NCI-H510A (cell line): Measurements from ENCODE around the gene SLC38A10.
"Not testable (repeated sequence)": the region's sequence is repeated elsewhere in the genome, so short reads cannot be mapped to it uniquely, and the experiment has no call there.

ENCODE experiments used
- DNase-seq: peaks from one replicate; lab custom pipeline; 2025; lab: John Stamatoyannopoulos, UW

SLC38A10 gene

GRCh38 chr17:81312624-81313325 lies 17.7 kb upstream of the SLC38A10 start:
- DNase-seq, result no peak

GRCh38 chr17:81311946-81312345 lies 16.8 kb upstream of the SLC38A10 start:
- DNase-seq, result no peak

GRCh38 chr17:81310949-81311550 lies 15.9 kb upstream of the SLC38A10 start:
- no peak for DNase-seq

GRCh38 chr17:81309859-81310839 lies 15.0 kb upstream of the SLC38A10 start:
- no peak for DNase-seq

- peak; percentile 33 for DNase-seq
Observed at GRCh38 chr17:81309140-81309858, 14.2 kb upstream of the SLC38A10 start.

GRCh38 chr17:81308784-81309139 lies 13.7 kb upstream of the SLC38A10 start:
- DNase-seq, result not testable (repeated sequence)

DNA sequence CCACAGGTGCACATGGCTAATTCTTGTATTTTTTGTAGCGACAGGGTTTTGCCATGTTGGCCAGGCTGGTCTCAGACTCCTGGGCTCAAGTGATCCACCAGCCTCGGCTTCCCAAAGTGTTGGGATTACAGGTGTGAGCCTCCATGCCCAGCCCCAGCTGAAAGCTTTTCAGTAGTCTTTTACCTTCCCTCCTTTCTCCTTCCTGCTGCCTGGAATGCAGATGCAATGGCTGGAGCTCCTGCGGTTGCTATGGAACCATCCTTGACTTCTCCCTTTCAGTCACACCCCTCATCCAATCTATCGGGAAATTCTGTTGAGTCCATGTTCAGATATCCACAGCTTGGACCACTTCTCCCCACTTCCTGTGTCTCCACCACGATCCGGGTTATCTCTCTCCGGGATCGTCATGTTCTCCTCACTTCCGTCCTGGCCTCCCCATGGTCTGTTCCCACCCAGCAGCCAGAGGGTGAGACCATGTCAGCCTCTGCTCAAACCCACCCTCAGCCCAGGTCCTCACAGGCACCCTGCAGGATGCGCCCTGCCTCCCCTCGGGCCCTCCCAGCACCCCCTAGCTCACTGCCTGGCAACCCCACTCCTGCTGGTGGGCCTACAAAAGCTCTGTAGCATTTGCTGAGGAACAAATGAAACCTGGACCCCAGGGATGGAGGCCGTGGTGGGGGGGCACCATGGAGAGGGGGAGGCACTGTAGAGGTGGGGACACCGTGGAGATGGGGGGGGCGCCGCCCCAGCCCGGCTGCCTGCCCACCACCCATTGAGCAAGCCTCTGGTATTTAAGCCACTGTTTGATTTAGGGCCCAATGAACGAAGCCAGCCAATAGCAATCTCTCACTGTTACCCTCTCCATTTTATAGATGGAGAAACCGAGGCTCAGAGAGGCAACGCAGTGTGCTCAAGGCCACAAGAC lies 12.8 kb upstream of the SLC38A10 start:
- DNase-seq, result no peak

GRCh38 chr17:81306898-81307510 lies 11.9 kb upstream of the SLC38A10 start:
- DNase-seq, result peak; percentile 5

GRCh38 chr17:81306491-81306890 lies 11.4 kb upstream of the SLC38A10 start:
- peak; percentile 19 for DNase-seq

GRCh38 chr17:81305051-81305630 lies 10.0 kb upstream of the SLC38A10 start:
- no peak for DNase-seq

- no peak for DNase-seq
Observed at GRCh38 chr17:81304196-81305015, 9.3 kb upstream of the SLC38A10 start.

DNA sequence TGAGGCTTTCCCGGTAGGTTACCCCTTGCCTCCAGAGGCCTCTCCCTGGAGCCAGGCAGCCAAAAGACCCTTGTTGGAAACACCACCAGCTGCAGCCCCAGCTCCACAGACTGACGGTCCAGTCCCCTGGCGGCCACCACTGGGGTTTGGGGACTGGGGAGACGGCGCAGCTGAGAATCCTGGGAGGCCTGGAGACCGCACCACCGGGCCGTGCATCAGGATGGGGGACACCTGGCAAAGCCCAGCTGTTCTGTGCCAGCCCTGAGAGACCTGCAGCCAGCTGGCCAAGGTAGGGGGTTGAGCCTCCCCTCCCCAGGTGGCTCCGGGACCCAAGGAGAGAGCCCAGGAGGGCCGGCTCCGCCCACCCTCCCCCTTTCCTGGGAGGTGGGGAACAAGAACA lies 8.3 kb upstream of the SLC38A10 start:
- no peak for DNase-seq

DNA sequence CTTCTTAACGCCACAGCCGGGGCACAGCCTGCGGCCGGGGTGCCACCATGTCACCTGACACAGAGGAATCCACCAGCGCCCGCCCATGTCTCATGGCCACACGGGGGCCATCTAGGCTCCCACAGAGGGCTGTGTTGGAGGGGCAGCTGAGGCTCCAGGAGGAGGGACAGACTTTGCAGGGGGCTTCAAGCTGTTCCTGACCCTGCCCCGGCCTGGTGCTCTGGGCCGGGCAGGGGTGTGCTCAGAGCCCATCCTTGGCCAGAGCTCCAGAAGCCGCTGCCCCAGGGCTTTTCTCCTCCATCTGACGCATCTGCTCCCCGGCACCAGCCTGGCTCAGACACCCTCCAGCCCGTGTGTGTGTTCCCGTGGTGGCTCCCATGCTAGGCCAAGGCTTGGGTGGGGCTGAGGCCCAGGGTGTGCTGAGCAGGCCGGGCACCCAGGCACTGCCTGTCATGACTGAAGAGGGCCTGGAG lies 7.8 kb upstream of the SLC38A10 start:
- no peak for DNase-seq

- DNase-seq, result no peak
Observed at GRCh38 chr17:81302324-81302723, 7.2 kb upstream of the SLC38A10 start.

- no peak for DNase-seq
Observed at GRCh38 chr17:81301195-81302144, 6.4 kb upstream of the SLC38A10 start.

GRCh38 chr17:81300586-81301155 lies 5.6 kb upstream of the SLC38A10 start:
- DNase-seq, result no peak

GRCh38 chr17:81299846-81300585 lies 4.9 kb upstream of the SLC38A10 start:
- no peak for DNase-seq
